OCI-LY3 (cell line): Measurements from ENCODE around the gene CRYGN.

ENCODE experiments used
- H2AFZ ChIP-seq: fragments of 200-600, 300-600 bp; shearing (Covaris generic); 2 replicates; pipeline ENCODE4 v1.6.0; 2014; ENCODE audit warnings: antibody characterized with exemption, low read depth, low read length
- H3K27ac ChIP-seq: fragments of 200-600, 300-600 bp; sonication (generic); 2 replicates; pipeline ENCODE4 v1.5.1; 2014; ENCODE audit warnings: mild to moderate bottlenecking, low read length, moderate library complexity, mixed read lengths
- H3K27me3 ChIP-seq: fragments of 200-600, 300-600 bp; sonication (generic); 2 replicates; pipeline ENCODE4 v1.6.1; 2014; ENCODE audit warnings: low read depth, low read length, mixed read lengths
- H3K36me3 ChIP-seq: fragments of 200-600, 300-600 bp; sonication (generic); replicated peaks from 2 replicates; pipeline ENCODE3; 2014; ENCODE audit warnings: low read depth, low read length, mixed read lengths
- H3K4me1 ChIP-seq: fragments of 300-600, 200-600 bp; sonication (generic); 2 replicates; pipeline ENCODE4 v1.6.1; 2014; ENCODE audit warnings: low read length, mixed read lengths
- H3K4me2 ChIP-seq: fragments of 200-600, 300-600 bp; sonication (generic); 2 replicates; pipeline ENCODE4 v1.6.1; 2014; ENCODE audit warnings: low read length, mixed read lengths
- H3K4me3 ChIP-seq: fragments of 300-600, 200-600 bp; sonication (generic); 2 replicates; pipeline ENCODE4 v1.5.1; 2014; ENCODE audit warnings: antibody characterized with exemption, mild to moderate bottlenecking, low read length, moderate library complexity
- H3K79me2 ChIP-seq: fragments of 300-600, 200-600 bp; shearing (Covaris generic); 2 replicates; pipeline ENCODE4 v1.6.1; 2014; ENCODE audit warnings: mild to moderate bottlenecking, low read length, mixed read lengths
- H3K9ac ChIP-seq: fragments of 300-600, 200-600 bp; shearing (Covaris generic); 2 replicates; pipeline ENCODE4 v1.6.0; 2014; ENCODE audit warnings: mild to moderate bottlenecking, low read length, moderate library complexity
- H3K9me3 ChIP-seq: fragments of 200-600, 300-600 bp; shearing (Covaris generic); 2 replicates; pipeline ENCODE4 v1.6.1; 2014; ENCODE audit warnings: low read length, mixed read lengths; ENCODE audit not compliant: insufficient read depth
- H4K20me1 ChIP-seq: fragments of 200-600, 300-600 bp; sonication (generic); 2 replicates; pipeline ENCODE4 v1.6.1; 2016; ENCODE audit warnings: low read length, mixed read lengths; ENCODE audit not compliant: insufficient read depth
- CTCF ChIP-seq: fragments of 200-600, 300-600 bp; sonication (generic); IDR thresholded peaks from 2 replicates; pipeline ENCODE4 v1.5.1; 2014; ENCODE audit warnings: antibody characterized with exemption, low read length, low read depth
- EZH2phosphoT487 ChIP-seq: fragments of 200-600 bp; shearing (Covaris generic); IDR thresholded peaks from 2 replicates; pipeline ENCODE4 v1.6.1; 2018; ENCODE audit warnings: antibody characterized with exemption, mixed run types, low read depth

CRYGN gene

GRCh38 chr7:151384352-151384697 lies 55.6 kb downstream of the CRYGN start:
- Histone ChIP-seq H3K27ac (no peak overlapping the region), H3K4me1 (peaks cover 12% of the 10 kb centered on the region), H3K79me2 (no peaks in the 10 kb centered on the region), H2AFZ (no peak overlapping the region), H3K27me3 (peaks cover 36% of the 10 kb centered on the region), H3K9me3 (no peaks in the 10 kb centered on the region), H3K4me2 (no peak overlapping the region), H4K20me1 (no peaks in the 10 kb centered on the region; the same call in 1 of the 2 replicates), H3K36me3 (no peaks in the 10 kb centered on the region), H3K4me3 (no peak overlapping the region), H3K9ac (no peak overlapping the region)
- TF ChIP-seq CTCF, result no peak
- TF ChIP-seq EZH2phosphoT487, result no peak

GRCh38 chr7:151383638-151384351 lies 56.1 kb downstream of the CRYGN start:
- H4K20me1 ChIP-seq, result no peaks in the 10 kb centered on the region; the same call in 1 of the 2 replicates
- no peak overlapping the region for H3K4me2 ChIP-seq
- peaks cover 36% of the 10 kb centered on the region for H3K27me3 ChIP-seq
- H3K4me3 ChIP-seq, result no peak overlapping the region
- peaks cover 12% of the 10 kb centered on the region for H3K4me1 ChIP-seq
- H3K36me3 ChIP-seq, result no peaks in the 10 kb centered on the region
- H3K79me2 ChIP-seq, result no peaks in the 10 kb centered on the region
- no peaks in the 10 kb centered on the region for H3K9me3 ChIP-seq
- no peak overlapping the region for H2AFZ ChIP-seq
- H3K9ac ChIP-seq, result no peak overlapping the region
- no peak for TF ChIP-seq CTCF
- no peak for TF ChIP-seq EZH2phosphoT487
- H3K27ac ChIP-seq, result no peak overlapping the region

GRCh38 chr7:151382079-151382885 lies 57.7 kb downstream of the CRYGN start:
- no peaks in the 10 kb centered on the region for H3K9me3 ChIP-seq
- H2AFZ ChIP-seq, result no peak overlapping the region
- peaks cover 12% of the 10 kb centered on the region for H3K4me1 ChIP-seq
- H3K36me3 ChIP-seq, result no peaks in the 10 kb centered on the region
- H3K79me2 ChIP-seq, result no peaks in the 10 kb centered on the region
- H3K9ac ChIP-seq, result no peak overlapping the region
- TF ChIP-seq EZH2phosphoT487 (no peak), CTCF (no peak)
- no peaks in the 10 kb centered on the region; the same call in 1 of the 2 replicates for H4K20me1 ChIP-seq
- H3K4me2 ChIP-seq, result no peak overlapping the region
- peaks cover 28% of the 10 kb centered on the region for H3K27me3 ChIP-seq
- no peak overlapping the region for H3K27ac ChIP-seq
- no peak overlapping the region for H3K4me3 ChIP-seq
